ENCODE results near the gene PHLDA3.
A peak's percentile ranks its signal among the peaks of the same experiment; 100 is the strongest.
"Not testable (repeated sequence)": the region's sequence is repeated elsewhere in the genome, so short reads cannot be mapped to it uniquely, and the experiment has no call there.

PHLDA3 gene

GRCh38 chr1:201503397-201504176 is 34.6 kb upstream of the PHLDA3 start:
- DNase-seq = peak; percentile 99

- no peak for DNase-seq
Measured at GRCh38 chr1:201502511-201502857, 33.5 kb upstream of the PHLDA3 start.

GRCh38 chr1:201501812-201502510 is 33.0 kb upstream of the PHLDA3 start:
- no peak for DNase-seq

- DNase-seq = peak; percentile 73
Measured at GRCh38 chr1:201501144-201501543, 32.2 kb upstream of the PHLDA3 start.

- peak; percentile 60 for DNase-seq
Measured at GRCh38 chr1:201500670-201501120, 31.7 kb upstream of the PHLDA3 start.

- no peak for DNase-seq
Measured at GRCh38 chr1:201499795-201500669, 31.0 kb upstream of the PHLDA3 start.

GRCh38 chr1:201499191-201499590 is 30.2 kb upstream of the PHLDA3 start:
- no peak for DNase-seq

GRCh38 chr1:201498621-201499020 is 29.6 kb upstream of the PHLDA3 start:
- no peak for DNase-seq

- no peak for DNase-seq
Measured at GRCh38 chr1:201497935-201498509, 29.0 kb upstream of the PHLDA3 start.

GRCh38 chr1:201496296-201496690 is 27.3 kb upstream of the PHLDA3 start:
- DNase-seq = no peak

- DNase-seq = no peak
Measured at GRCh38 chr1:201495551-201496295, 26.7 kb upstream of the PHLDA3 start.

GRCh38 chr1:201493757-201494617 is 25.0 kb upstream of the PHLDA3 start:
- no peak for DNase-seq

- DNase-seq = not testable (repeated sequence)
Measured at GRCh38 chr1:201493026-201493656, 24.2 kb upstream of the PHLDA3 start.

- DNase-seq = peak; percentile 89
Measured at GRCh38 chr1:201491896-201492511, 23.0 kb upstream of the PHLDA3 start.

GRCh38 chr1:201490708-201491131 is 21.7 kb upstream of the PHLDA3 start:
- DNase-seq = no peak

GRCh38 chr1:201489643-201490261 is 20.8 kb upstream of the PHLDA3 start:
- DNase-seq = peak; percentile 46

- peak; percentile 95 for DNase-seq
Measured at GRCh38 chr1:201488830-201489589, 20.0 kb upstream of the PHLDA3 start.

GRCh38 chr1:201487742-201488141 is 18.8 kb upstream of the PHLDA3 start:
- no peak for DNase-seq

- no peak for DNase-seq
Measured at GRCh38 chr1:201486187-201486586, 17.2 kb upstream of the PHLDA3 start.
